Measurements from ENCODE around the gene PARD3B. TPM values are rescaled to one million over a fixed set of nuclear protein-coding genes. Genes with fewer than 3 reads are reported as not detected.

Gene PARD3B
- total RNA-seq, 4 donors from 2014 or later = 21.8 to 85.6 (median 36.1) TPM

GRCh38 chr2:205261516-205262020 lies 716.3 kb downstream of the PARD3B start:
- H3K4me3 ChIP-seq = no peak overlapping the region
- H3K36me3 ChIP-seq = no peaks in the 10 kb centered on the region
- H3K9me3 ChIP-seq = no peaks in the 10 kb centered on the region
- no peaks in the 10 kb centered on the region for H3K4me1 ChIP-seq
- H3K27me3 ChIP-seq = no peaks in the 10 kb centered on the region
- no peak for DNase-seq
- intact Hi-C loops (cut with DNase I; ENCODE audit: low total_unique reads) = no loop called here
- TF ChIP-seq, protein P1, sequence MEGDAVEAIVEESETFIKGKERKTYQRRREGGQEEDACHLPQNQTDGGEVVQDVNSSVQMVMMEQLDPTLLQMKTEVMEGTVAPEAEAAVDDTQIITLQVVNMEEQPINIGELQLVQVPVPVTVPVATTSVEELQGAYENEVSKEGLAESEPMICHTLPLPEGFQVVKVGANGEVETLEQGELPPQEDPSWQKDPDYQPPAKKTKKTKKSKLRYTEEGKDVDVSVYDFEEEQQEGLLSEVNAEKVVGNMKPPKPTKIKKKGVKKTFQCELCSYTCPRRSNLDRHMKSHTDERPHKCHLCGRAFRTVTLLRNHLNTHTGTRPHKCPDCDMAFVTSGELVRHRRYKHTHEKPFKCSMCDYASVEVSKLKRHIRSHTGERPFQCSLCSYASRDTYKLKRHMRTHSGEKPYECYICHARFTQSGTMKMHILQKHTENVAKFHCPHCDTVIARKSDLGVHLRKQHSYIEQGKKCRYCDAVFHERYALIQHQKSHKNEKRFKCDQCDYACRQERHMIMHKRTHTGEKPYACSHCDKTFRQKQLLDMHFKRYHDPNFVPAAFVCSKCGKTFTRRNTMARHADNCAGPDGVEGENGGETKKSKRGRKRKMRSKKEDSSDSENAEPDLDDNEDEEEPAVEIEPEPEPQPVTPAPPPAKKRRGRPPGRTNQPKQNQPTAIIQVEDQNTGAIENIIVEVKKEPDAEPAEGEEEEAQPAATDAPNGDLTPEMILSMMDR (IDR thresholded peaks at IDR 0.05) = no peak
- TF ChIP-seq POLR2A (IDR thresholded peaks at IDR 0.05) = no peak
- H3K27ac ChIP-seq = no peak overlapping the region

DNA sequence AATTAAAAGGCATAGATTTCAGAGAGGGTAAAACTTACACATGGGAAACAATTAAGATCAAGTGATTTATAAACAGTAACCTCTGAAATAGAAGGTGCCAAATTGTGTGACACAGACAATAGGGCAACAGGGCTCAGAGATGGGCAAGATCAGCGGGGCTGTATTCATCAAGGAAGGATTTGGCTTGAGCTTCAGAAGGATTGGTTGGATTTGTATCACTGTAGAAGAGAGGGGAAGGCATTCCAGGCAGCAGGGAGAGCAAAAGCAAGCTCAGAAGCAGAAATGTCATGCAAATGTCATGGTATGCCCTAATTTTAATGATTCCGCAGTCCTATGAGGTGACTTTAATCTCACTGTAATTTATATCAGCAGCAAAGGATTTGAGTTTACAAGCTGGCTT lies 722.0 kb downstream of the PARD3B start:
- H3K9me3 ChIP-seq = no peaks in the 10 kb centered on the region
- H3K27ac ChIP-seq = no peak overlapping the region
- H3K27me3 ChIP-seq = no peaks in the 10 kb centered on the region
- H3K36me3 ChIP-seq = no peaks in the 10 kb centered on the region
- H3K4me3 ChIP-seq = no peak overlapping the region
- TF ChIP-seq, protein P1 (IDR thresholded peaks at IDR 0.05) = no peak
- TF ChIP-seq POLR2A (IDR thresholded peaks at IDR 0.05) = no peak
- H3K4me1 ChIP-seq = no peaks in the 10 kb centered on the region
- intact Hi-C loops (cut with DNase I; ENCODE audit: low total_unique reads) = no loop called here
- DNase-seq = no peak

- Histone ChIP-seq H3K4me1 (no peaks in the 10 kb centered on the region), H3K9me3 (no peaks in the 10 kb centered on the region), H3K4me3 (no peak overlapping the region), H3K36me3 (no peaks in the 10 kb centered on the region), H3K27me3 (no peaks in the 10 kb centered on the region), H3K27ac (no peak overlapping the region)
- TF ChIP-seq POLR2A (IDR thresholded peaks at IDR 0.05) = no peak
- TF ChIP-seq, protein P1 (IDR thresholded peaks at IDR 0.05) = no peak
- DNase-seq = no peak
- intact Hi-C loops (cut with DNase I; ENCODE audit: low total_unique reads) = no loop called here
These were observed 725.4 kb downstream of the PARD3B start for GRCh38 chr2:205270689-205271088.

DNA sequence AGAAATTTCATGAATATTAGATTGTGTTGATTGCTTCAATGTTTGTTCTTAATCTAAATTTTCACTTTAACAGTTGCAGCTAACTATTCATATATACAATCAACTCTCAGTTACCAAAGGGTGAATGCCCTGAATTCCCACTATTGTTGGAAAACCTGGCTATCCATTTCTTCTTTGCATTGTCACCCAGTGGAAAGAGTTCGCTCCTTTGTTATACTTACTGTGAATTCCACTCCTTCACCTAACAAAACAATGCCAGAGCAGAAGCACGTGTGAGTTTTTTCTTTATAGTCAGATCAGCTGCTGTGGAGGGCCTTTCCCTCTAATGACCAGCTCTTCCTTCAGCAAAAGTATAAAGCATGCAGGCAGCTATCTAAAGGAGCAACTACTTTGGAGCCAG lies 727.9 kb downstream of the PARD3B start:
- H3K27me3 ChIP-seq = no peaks in the 10 kb centered on the region
- intact Hi-C loops (cut with DNase I; ENCODE audit: low total_unique reads) = no loop called here
- no peak overlapping the region for H3K27ac ChIP-seq
- no peaks in the 10 kb centered on the region for H3K36me3 ChIP-seq
- no peaks in the 10 kb centered on the region for H3K9me3 ChIP-seq
- no peak overlapping the region for H3K4me3 ChIP-seq
- TF ChIP-seq, protein P1 (IDR thresholded peaks at IDR 0.05) = no peak
- no peak for TF ChIP-seq POLR2A (IDR thresholded peaks at IDR 0.05)
- DNase-seq = no peak
- H3K4me1 ChIP-seq = no peaks in the 10 kb centered on the region

- Histone ChIP-seq H3K4me3 (no peak overlapping the region), H3K27me3 (no peaks in the 10 kb centered on the region), H3K36me3 (no peaks in the 10 kb centered on the region), H3K4me1 (no peaks in the 10 kb centered on the region), H3K27ac (no peak overlapping the region), H3K9me3 (no peaks in the 10 kb centered on the region)
- intact Hi-C loops (cut with DNase I; ENCODE audit: low total_unique reads) = no loop called here
- no peak for DNase-seq
- TF ChIP-seq, protein P1 (IDR thresholded peaks at IDR 0.05) = no peak
- TF ChIP-seq POLR2A (IDR thresholded peaks at IDR 0.05) = no peak
These were observed 728.4 kb downstream of the PARD3B start for GRCh38 chr2:205273627-205274026.
